Heart left ventricle (tissue), 16 donors: Measurements from ENCODE around the gene HS6ST3. TPM values are rescaled to one million over a fixed set of nuclear protein-coding genes. Genes with fewer than 3 reads are reported as not detected.

Source experiments
- ATAC-seq, 4 donors: fragments of 200-7000 bp; cut with Tn5 transposase; one replicate each; pipeline ENCODE4 v1.9.1; 2020 to 2022; ENCODE audit warnings: moderate library complexity in 4 of 4, mild to moderate bottlenecking in 3 of 4, moderate number of reproducible peaks in 1 of 4
- DNase-seq, 5 donors: peaks; one replicate each; pipeline ENCODE4 v3.0.0-alpha.2; 2020
- H3K27ac ChIP-seq, 12 donors: fragments of 200-600 bp; sonication (generic) in 4 of 12; one replicate each; pipeline versions ENCODE4 v1.5.0 to v1.8.0; 2016 to 2022; ENCODE audit warnings: mild to moderate bottlenecking in 2 of 12
- H3K27me3 ChIP-seq, 9 donors: fragments of 200-600 bp; sonication (generic) in 2 of 9; one replicate each; pipeline versions ENCODE4 v1.5.1 to v1.8.0; 2016 to 2022; ENCODE audit warnings: mild to moderate bottlenecking in 3 of 9
- H3K36me3 ChIP-seq, 9 donors: fragments of 200-600 bp; sonication (generic) in 2 of 9; one replicate each; pipeline versions ENCODE4 v1.5.0 to v1.8.0; 2018 to 2022; ENCODE audit warnings: mild to moderate bottlenecking in 2 of 9
- H3K4me1 ChIP-seq, 12 donors: fragments of 200-600 bp; sonication (generic) in 4 of 12; one replicate each; pipeline versions ENCODE4 v1.5.0 to v1.8.0; 2016 to 2022; ENCODE audit warnings: mild to moderate bottlenecking in 3 of 12
- H3K4me3 ChIP-seq, 12 donors: fragments of 200-600 bp; sonication (generic) in 4 of 12; one replicate each; pipeline versions ENCODE4 v1.5.0 to v1.8.0; 2017 to 2022; ENCODE audit warnings: mild to moderate bottlenecking in 9 of 12, moderate library complexity in 4 of 12
- H3K9me3 ChIP-seq, 12 donors: fragments of 200-600 bp; sonication (generic) in 4 of 12; one replicate each; pipeline versions ENCODE4 v1.5.0 to v1.8.0; 2016 to 2022; ENCODE audit warnings: mild to moderate bottlenecking in 1 of 12
- CTCF ChIP-seq, 12 donors: fragments of 200-600 bp; sonication (generic) in 4 of 12; IDR thresholded peaks; one replicate each; pipeline versions ENCODE4 v1.5.0 to v1.8.0; 2018 to 2022; ENCODE audit warnings: antibody characterized with exemption in 12 of 12, mild to moderate bottlenecking in 5 of 12
- POLR2A ChIP-seq, 2 donors: fragments of 450-650 bp; IDR thresholded peaks; one replicate each; pipeline ENCODE4 v1.6.1; 2017; ENCODE audit warnings: antibody characterized with exemption in 2 of 2, mild to moderate bottlenecking in 2 of 2, moderate library complexity in 2 of 2
- WGBS, 4 donors: extraction: QIAGEN DNeasy Blood & Tissue Kit in 2 of 4; methylation state at CpG; one replicate each; pipeline versions ENCODE4 v1.1.5 to v1.1.7; 2013 to 2018; 5-methylcytosine and 5-hydroxymethylcytosine counted together
- intact Hi-C, 10 donors: fragments of 100-400 bp; cut with DNase I; formaldehyde crosslinking; loops; one replicate each; pipeline versions ENCODE4 v1.11.1 to v1.14.2; 2022
- polyA plus RNA-seq, 2 donors: library from polyadenylated mRNA; stranded (reverse); fragments of 200-250 nt; gene quantifications; one replicate each; pipeline ENCODE4 v1.2.3, GENCODE V29; 2013
- total RNA-seq, 9 donors: library from RNA; depleted of rRNA in 2 of 9; stranded (reverse); fragments of >200 nt in 2 of 9; fragmentation: NEBNext Ultra II Directional in 3 of 9; extraction: Animal tissue kit (Norgen Biotek cat#: 25700) in 3 of 9; gene quantifications; one replicate each; pipeline versions ENCODE4 v1.1.0 to v1.2.4, GENCODE V29; 2016 to 2023
- donor health status: ischemic (EF 13 %, LVEDD 7.1; RV severe dilation, severe dysfunction).
- donor health status: healthy with polysubstance abuse.
- donor health status: DM: no; HTN: yes; CAD: no.
- donor health status: DM: no; HTN: no; CAD: no.
- donor health status: ischemic (EF 25% LVEDD 6.9; RV normal size, moderate dysfunction).
- donor health status: ischemic (EF 25% LVEDD 5.7; RV mildly dilated, moderate dysfunction).
- donor health status: healthy.
- donor health status: DM: yes; HTN: yes; CAD: no.
- donor health status: ischemic (EF 35%, LVEDD 5.7; RV mildly dilated, moderate dysfunction).
- donor health status: nonischemic (EF 11% LVEDD 7.7; RV severe dilation, severe dysfunction).
- donor health status: DM: yes; HTN: yes; CAD: no.
- donor health status: PGD.
- donor health status: ischemic (EF 29% LVEDD 5.4; RV normal size, mild dysfunction).
- donor health status: nonischemic (EF 23%, LVEDD 6.1; RV moderate dilation, normal function).

Gene HS6ST3
- total and polyA plus RNA-seq, 11 donors: 0.01 to 5.2 (median 1.2) TPM

GRCh38 chr13:96684469-96684868, 594.6 kb downstream of the HS6ST3 start:
- Histone ChIP-seq H3K4me3 (no peak overlapping the region), H3K27ac (no peak overlapping the region), H3K9me3 (no peaks in the 10 kb centered on the region), H3K36me3 (no peaks in the 10 kb centered on the region), H3K4me1 (peaks cover 0 to 8% (median 0%) of the 10 kb centered on the region in 12 donors), H3K27me3 (no peaks in the 10 kb centered on the region)
- intact Hi-C loops: no loop called here
- peak in 1 of 5 donors; percentile 15 for DNase-seq
- TF ChIP-seq CTCF (IDR thresholded peaks at IDR 0.05): no peak
- TF ChIP-seq POLR2A (IDR thresholded peaks at IDR 0.05): no peak
- peak in 3 of 4 donors; percentile 80 to 90 (median 89) for ATAC-seq
- WGBS, 4 donors: 44 to 65% (median 53%) methylated on average over 4 of the region's 4 CpGs

- Histone ChIP-seq H3K27me3 (no peaks in the 10 kb centered on the region), H3K36me3 (no peaks in the 10 kb centered on the region), H3K4me1 (peaks cover 0 to 8% (median 0%) of the 10 kb centered on the region in 12 donors), H3K9me3 (no peaks in the 10 kb centered on the region), H3K4me3 (no peak overlapping the region), H3K27ac (no peak overlapping the region)
- WGBS, 4 donors: 58 to 73% (median 64%) methylated on average over 1 of the region's 1 CpG
- no peak for TF ChIP-seq POLR2A (IDR thresholded peaks at IDR 0.05)
- intact Hi-C loops: no loop called here
- ATAC-seq (no peak), DNase-seq (no peak)
Observed at GRCh38 chr13:96684907-96685306, 595.0 kb downstream of the HS6ST3 start.

- peaks cover 0 to 8% (median 0%) of the 10 kb centered on the region in 12 donors for H3K4me1 ChIP-seq
- no peak overlapping the region for H3K27ac ChIP-seq
- DNase-seq (no peak), ATAC-seq (no peak)
- H3K4me3 ChIP-seq: no peak overlapping the region
- no peak for TF ChIP-seq POLR2A (IDR thresholded peaks at IDR 0.05)
- TF ChIP-seq CTCF (IDR thresholded peaks at IDR 0.05): no peak
- 25 to 31% (median 28%) methylated on average over 2 of the region's 2 CpGs for WGBS, 4 donors
- intact Hi-C loops: no loop called here
- no peaks in the 10 kb centered on the region for H3K9me3 ChIP-seq
- no peaks in the 10 kb centered on the region for H3K27me3 ChIP-seq
- no peaks in the 10 kb centered on the region for H3K36me3 ChIP-seq
Observed at GRCh38 chr13:96686286-96686685, 596.4 kb downstream of the HS6ST3 start.

GRCh38 chr13:96687191-96687590, 597.3 kb downstream of the HS6ST3 start:
- no peaks in the 10 kb centered on the region for H3K9me3 ChIP-seq
- TF ChIP-seq POLR2A (IDR thresholded peaks at IDR 0.05) (no peak), CTCF (IDR thresholded peaks at IDR 0.05) (no peak)
- no peak overlapping the region for H3K4me3 ChIP-seq
- H3K36me3 ChIP-seq: no peaks in the 10 kb centered on the region
- 82 to 89% (median 88%) methylated on average over 3 of the region's 3 CpGs for WGBS, 4 donors
- DNase-seq: no peak
- H3K27ac ChIP-seq: no peak overlapping the region
- no peak for ATAC-seq
- H3K4me1 ChIP-seq: peaks cover 0 to 8% (median 0%) of the 10 kb centered on the region in 12 donors
- intact Hi-C loops: no loop called here
- H3K27me3 ChIP-seq: no peaks in the 10 kb centered on the region

GRCh38 chr13:96690998-96691397, 601.1 kb downstream of the HS6ST3 start:
- ATAC-seq (no peak), DNase-seq (no peak)
- Histone ChIP-seq H3K27ac (no peak overlapping the region), H3K36me3 (no peaks in the 10 kb centered on the region), H3K4me3 (no peak overlapping the region), H3K4me1 (no peaks in the 10 kb centered on the region), H3K9me3 (no peaks in the 10 kb centered on the region), H3K27me3 (no peaks in the 10 kb centered on the region)
- intact Hi-C loops: no loop called here
- no peak for TF ChIP-seq POLR2A (IDR thresholded peaks at IDR 0.05)
- no peak for TF ChIP-seq CTCF (IDR thresholded peaks at IDR 0.05)
